ENCODE measurements around the gene ADGRG6. TPM values are rescaled to one million over a fixed set of nuclear protein-coding genes. Genes with fewer than 3 reads are reported as not detected.

Gene ADGRG6
- total and polyA plus RNA-seq, 10 of the 15 experiments (the other 5 are each of a cell fraction or from before 2014, with no cell fraction given), result 0.01 to 0.24 (median 0.13) TPM; not detected in 7

GRCh38 chr6:142416179-142416578 lies 114.4 kb downstream of the ADGRG6 start:
- 33% methylated on average over 3 of the region's 3 CpGs for WGBS (ENCODE audit: insufficient coverage, insufficient replicate concordance, low lambda C conversion rate, missing lambda C conversion rate)
- Histone ChIP-seq H3K27me3 (replicated peaks in 1 of 2; ENCODE audit: control insufficient read depth in 2 of 2, insufficient read depth in 2 of 2, low read length in 1 of 2) (no peaks in the 10 kb centered on the region; a peak in 1 of 4 replicates), H3K79me2 (ENCODE audit: control insufficient read depth, insufficient read depth, low read length) (no peaks in the 10 kb centered on the region), H3K4me2 (ENCODE audit: control insufficient read depth, insufficient read depth) (no peak overlapping the region), H2AFZ (ENCODE audit: control insufficient read depth, low read depth, low read length) (no peak overlapping the region), H4K20me1 (ENCODE audit: control insufficient read depth, insufficient read depth) (no peaks in the 10 kb centered on the region), H3K27ac (ENCODE audit: control insufficient read depth, insufficient read depth) (no peak overlapping the region), H3K9me3 (replicated peaks; ENCODE audit: control insufficient read depth, insufficient read depth, low read length) (no peaks in the 10 kb centered on the region), H3K36me3 (ENCODE audit: control insufficient read depth in 2 of 2, insufficient read depth in 2 of 2, low read length in 1 of 2) (no peaks in the 10 kb centered on the region), H3K4me3 (no peak overlapping the region), H3K4me1 (ENCODE audit: control insufficient read depth, insufficient read depth, low read length) (no peaks in the 10 kb centered on the region), H3K9ac (ENCODE audit: control insufficient read depth, insufficient read depth, low read length) (no peak overlapping the region)
- in situ Hi-C loops (cut with MboI) (no loop called here), intact Hi-C loops (cut with micrococcal nuclease; ENCODE audit: unreplicated experiment) (no loop called here)
- TF ChIP-seq ELK1 (IDR thresholded peaks at IDR 0.05; ENCODE audit: low read depth, low read length), result no peak
- no peak for TF ChIP-seq PAX8 (IDR thresholded peaks at IDR 0.05)
- no peak for TF ChIP-seq PML (IDR thresholded peaks at IDR 0.05; ENCODE audit: low read length)
- TF ChIP-seq RAD21 (IDR thresholded peaks at IDR 0.05; ENCODE audit: insufficient read depth, low read depth, low read length), result no peak
- no peak for TF ChIP-seq IKZF2 (IDR thresholded peaks at IDR 0.05)
- TF ChIP-seq MTA3 (IDR thresholded peaks at IDR 0.05; ENCODE audit: borderline replicate concordance, low read length), result no peak
- DNase-seq (ENCODE audit: low read depth, low spot score), result no peak
- ChIA-PET SMC1A (ENCODE audit: uncharacterized antibody, unreplicated experiment) (no interaction called here), RAD21 (ENCODE audit: unreplicated experiment) (no interaction called here), CTCF (no interaction called here), POLR2A (no interaction called here)
- no peak for ATAC-seq
- FAIRE-seq, result no peak
- no TSS peak for BruUV-seq (replicated peaks)

GRCh38 chr6:142416686-142417085 lies 114.9 kb downstream of the ADGRG6 start:
- H3K27ac ChIP-seq (ENCODE audit: control insufficient read depth, insufficient read depth), result no peak overlapping the region
- ChIA-PET SMC1A (ENCODE audit: uncharacterized antibody, unreplicated experiment) (no interaction called here), POLR2A (no interaction called here), CTCF (no interaction called here), RAD21 (ENCODE audit: unreplicated experiment) (no interaction called here)
- H3K9ac ChIP-seq (ENCODE audit: control insufficient read depth, insufficient read depth, low read length), result no peak overlapping the region
- intact Hi-C loops (cut with micrococcal nuclease; ENCODE audit: unreplicated experiment) (no loop called here), in situ Hi-C loops (cut with MboI) (no loop called here)
- no peak overlapping the region for H3K4me2 ChIP-seq (ENCODE audit: control insufficient read depth, insufficient read depth)
- FAIRE-seq, result no peak
- H3K9me3 ChIP-seq (replicated peaks; ENCODE audit: control insufficient read depth, insufficient read depth, low read length), result no peaks in the 10 kb centered on the region
- H3K4me3 ChIP-seq, result no peak overlapping the region
- no peaks in the 10 kb centered on the region for H3K36me3 ChIP-seq (ENCODE audit: control insufficient read depth in 2 of 2, insufficient read depth in 2 of 2, low read length in 1 of 2)
- DNase-seq (ENCODE audit: low read depth, low spot score), result no peak
- H4K20me1 ChIP-seq (ENCODE audit: control insufficient read depth, insufficient read depth), result no peaks in the 10 kb centered on the region
- H3K27me3 ChIP-seq (replicated peaks in 1 of 2; ENCODE audit: control insufficient read depth in 2 of 2, insufficient read depth in 2 of 2, low read length in 1 of 2), result no peaks in the 10 kb centered on the region; a peak in 1 of 4 replicates
- no peak overlapping the region for H2AFZ ChIP-seq (ENCODE audit: control insufficient read depth, low read depth, low read length)
- no peaks in the 10 kb centered on the region for H3K4me1 ChIP-seq (ENCODE audit: control insufficient read depth, insufficient read depth, low read length)
- ATAC-seq, result no peak
- no TSS peak for BruUV-seq (replicated peaks)
- H3K79me2 ChIP-seq (ENCODE audit: control insufficient read depth, insufficient read depth, low read length), result no peaks in the 10 kb centered on the region
- no peak for TF ChIP-seq PAX8 (IDR thresholded peaks at IDR 0.05)
- TF ChIP-seq RELA (IDR thresholded peaks at IDR 0.05; ENCODE audit: borderline replicate concordance, partially characterized antibody), result no peak
- no peak for TF ChIP-seq CBX5 (IDR thresholded peaks at IDR 0.05; ENCODE audit: low read depth)
- no peak for TF ChIP-seq SKIL (IDR thresholded peaks at IDR 0.05; ENCODE audit: low read depth, poor library complexity, severe bottlenecking)
- TF ChIP-seq ZBTB33 (IDR thresholded peaks at IDR 0.05), result no peak
- TF ChIP-seq ZNF207 (IDR thresholded peaks at IDR 0.05; ENCODE audit: borderline replicate concordance), result no peak
- TF ChIP-seq ELK1 (IDR thresholded peaks at IDR 0.05; ENCODE audit: low read depth, low read length), result no peak
- TF ChIP-seq SREBF2 (IDR thresholded peaks at IDR 0.05; ENCODE audit: low read length), result no peak
- no peak for TF ChIP-seq WRNIP1 (IDR thresholded peaks at IDR 0.05; ENCODE audit: borderline replicate concordance, low read depth, low read length)
